Stomach (tissue), 4 donors: Measurements from ENCODE around the gene SLC25A1.

ENCODE experiments used
- CTCF ChIP-seq, 7 experiments: fragments of 450-650 bp in 4 of 7; fragments of 200-600 bp in 3 of 7; sonication (generic) in 3 of 7; IDR thresholded peaks; one replicate each; pipeline ENCODE4 v1.5.1; 2016 to 2019; ENCODE audit warnings: antibody characterized with exemption in 7 of 7, control low read depth in 2 of 7, mild to moderate bottlenecking in 1 of 7
- POLR2A ChIP-seq, 4 donors: fragments of 450-650 bp; IDR thresholded peaks; one replicate each; pipeline ENCODE4 v1.6.1; 2016; ENCODE audit warnings: antibody characterized with exemption in 4 of 4, control low read depth in 2 of 4, mild to moderate bottlenecking in 1 of 4, moderate library complexity in 1 of 4
- POLR2AphosphoS5 ChIP-seq, 3 donors: sonication (generic); formaldehyde crosslinking; IDR thresholded peaks; one replicate each; pipeline ENCODE4 v1.6.1; 2016; ENCODE audit warnings: antibody characterized with exemption in 3 of 3

DNA sequence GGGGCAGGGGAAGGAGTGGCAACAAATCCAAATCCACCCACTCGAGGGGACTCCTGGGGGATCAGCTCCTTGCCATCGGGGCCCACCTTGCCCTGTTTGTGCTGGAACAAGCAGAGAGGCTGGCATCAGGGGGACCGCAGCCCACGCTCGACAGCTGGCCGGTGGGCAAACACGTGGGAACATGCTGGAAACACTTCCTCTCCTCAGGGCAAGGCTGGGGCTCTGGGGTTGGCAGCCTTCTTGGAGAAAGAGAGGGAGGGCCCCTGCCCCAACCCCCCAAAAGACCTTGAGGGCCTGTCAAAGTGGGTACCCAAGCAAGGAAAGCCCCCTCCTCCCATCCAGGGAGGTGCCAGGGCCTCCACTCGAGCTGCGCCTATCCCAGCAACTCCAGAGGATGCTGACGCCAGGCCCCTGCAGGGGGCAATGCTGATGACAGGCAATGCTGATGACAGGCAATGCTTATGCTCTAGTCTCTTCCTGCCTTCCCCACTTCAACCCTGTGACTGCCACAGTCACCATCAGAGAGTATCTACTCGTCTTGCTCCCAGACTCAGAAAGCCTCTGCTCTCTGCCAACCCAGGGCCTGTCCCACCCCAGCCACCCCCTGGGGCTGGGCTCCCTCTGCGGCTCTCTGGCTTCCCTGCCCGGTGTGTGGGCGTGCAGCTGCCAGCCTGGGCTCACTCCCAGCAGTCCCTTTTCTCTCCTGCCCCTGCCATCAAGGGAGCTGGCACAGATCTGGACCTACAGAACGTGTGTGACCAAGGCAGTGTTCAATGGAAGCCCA is 40.1 kb downstream of the SLC25A1 start:
- TF ChIP-seq CTCF (IDR thresholded peaks at IDR 0.05), result no peak
- no peak for TF ChIP-seq POLR2A (IDR thresholded peaks at IDR 0.05)
- no peak for TF ChIP-seq POLR2AphosphoS5 (IDR thresholded peaks at IDR 0.05)
